Sciatic nerve (tissue), 2 donors: ENCODE results near the gene ADAMTSL5. TPM values are rescaled to one million over a fixed set of nuclear protein-coding genes. Genes with fewer than 3 reads are reported as not detected.
"Not testable (repeated sequence)": the region's sequence is repeated elsewhere in the genome, so short reads cannot be mapped to it uniquely, and the experiment has no call there.

ENCODE experiments used
- ATAC-seq: fragments of 200-7000 bp; cut with Tn5 transposase; one replicate; pipeline ENCODE4 v1.9.1; 2020; ENCODE audit warnings: mild to moderate bottlenecking, moderate library complexity
- DNase-seq: peaks from one replicate; pipeline ENCODE4 v3.0.0-alpha.2; 2020; ENCODE audit warnings: low spot score
- intact Hi-C: fragments of 100-400 bp; cut with DNase I; formaldehyde crosslinking; loops from one replicate; pipeline ENCODE4 v1.14.2; 2022
- total RNA-seq: library from RNA; stranded (reverse); fragmentation: NEBNext Ultra II Directional; extraction: Animal tissue kit (Norgen Biotek cat#: 25700); gene quantifications from one replicate; pipeline ENCODE4 v1.2.1, GENCODE V29; 2021
- donor health status: DM: no; HTN: no; CAD: no.
- donor health status: DM: no; HTN: no; CAD: no.

The ADAMTSL5 gene
- total RNA-seq, 1 donor from 2014 or later, result 48.3 TPM

- ATAC-seq (no peak), DNase-seq (no peak)
- intact Hi-C loops, result no loop called here
Measured at GRCh38 chr19:1532003-1532402, 19.2 kb upstream of the ADAMTSL5 start.

DNA sequence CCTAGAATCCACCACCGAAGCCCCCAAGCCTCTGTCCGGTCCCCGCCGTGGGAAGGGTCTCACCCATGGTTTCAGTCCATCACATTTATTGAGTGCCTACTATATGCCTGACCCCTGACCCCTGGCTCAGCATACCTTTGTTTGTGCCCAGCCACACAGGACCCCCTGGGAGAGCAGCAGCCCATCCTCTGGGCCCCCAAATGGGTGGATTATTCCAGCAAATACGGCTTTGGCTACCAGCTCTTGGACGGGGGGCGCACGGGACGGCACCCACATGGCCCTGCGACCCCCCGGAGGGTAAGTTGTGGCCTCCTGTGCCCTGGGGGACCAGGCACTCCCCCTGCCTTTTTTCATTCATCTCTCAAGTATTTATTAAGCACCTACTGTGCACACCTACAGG, 18.8 kb upstream of the ADAMTSL5 start:
- no peak for DNase-seq
- intact Hi-C loops, result no loop called here
- no peak for ATAC-seq

DNA sequence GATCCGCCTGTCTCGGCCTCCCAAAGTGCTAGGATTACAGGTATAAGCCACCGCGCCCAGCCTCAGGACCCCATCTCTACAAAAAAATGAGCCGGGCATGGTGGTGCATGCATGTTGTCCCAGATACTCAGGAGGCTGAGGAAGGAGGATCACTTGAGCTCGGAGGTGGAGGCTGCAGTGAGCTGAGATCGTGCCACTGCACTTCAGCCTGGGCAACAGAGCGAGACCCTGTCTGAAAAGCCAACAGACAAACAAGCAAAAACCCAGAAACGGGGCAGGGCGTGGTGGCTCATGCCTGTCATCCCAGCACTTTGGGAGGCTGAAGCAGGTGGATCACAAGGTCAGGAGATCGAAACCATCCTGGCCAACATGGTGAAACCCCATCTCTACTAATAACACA, 18.0 kb upstream of the ADAMTSL5 start:
- ATAC-seq, DNase-seq, intact Hi-C loops: not testable (repeated sequence)

DNA sequence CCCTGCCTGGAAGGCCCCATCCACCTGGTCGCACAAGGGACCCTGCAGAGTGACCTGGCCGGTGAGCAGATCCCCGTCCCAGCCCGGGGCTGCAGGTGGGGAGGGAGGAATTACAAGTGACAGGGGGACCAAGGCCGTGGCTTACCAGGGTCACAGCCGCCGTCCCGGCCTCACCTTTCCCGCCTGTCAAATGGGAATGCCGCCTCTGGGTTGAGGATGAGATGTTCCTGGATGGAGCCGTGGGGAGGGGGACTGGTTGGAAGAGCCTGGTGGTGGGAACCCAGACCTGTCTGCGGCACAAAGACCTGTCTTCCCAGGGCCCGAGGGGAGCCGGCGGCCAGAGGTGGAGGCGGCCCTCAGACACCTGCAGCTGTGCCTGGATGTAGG, 16.6 kb upstream of the ADAMTSL5 start:
- no peak for ATAC-seq
- DNase-seq, result no peak

DNA sequence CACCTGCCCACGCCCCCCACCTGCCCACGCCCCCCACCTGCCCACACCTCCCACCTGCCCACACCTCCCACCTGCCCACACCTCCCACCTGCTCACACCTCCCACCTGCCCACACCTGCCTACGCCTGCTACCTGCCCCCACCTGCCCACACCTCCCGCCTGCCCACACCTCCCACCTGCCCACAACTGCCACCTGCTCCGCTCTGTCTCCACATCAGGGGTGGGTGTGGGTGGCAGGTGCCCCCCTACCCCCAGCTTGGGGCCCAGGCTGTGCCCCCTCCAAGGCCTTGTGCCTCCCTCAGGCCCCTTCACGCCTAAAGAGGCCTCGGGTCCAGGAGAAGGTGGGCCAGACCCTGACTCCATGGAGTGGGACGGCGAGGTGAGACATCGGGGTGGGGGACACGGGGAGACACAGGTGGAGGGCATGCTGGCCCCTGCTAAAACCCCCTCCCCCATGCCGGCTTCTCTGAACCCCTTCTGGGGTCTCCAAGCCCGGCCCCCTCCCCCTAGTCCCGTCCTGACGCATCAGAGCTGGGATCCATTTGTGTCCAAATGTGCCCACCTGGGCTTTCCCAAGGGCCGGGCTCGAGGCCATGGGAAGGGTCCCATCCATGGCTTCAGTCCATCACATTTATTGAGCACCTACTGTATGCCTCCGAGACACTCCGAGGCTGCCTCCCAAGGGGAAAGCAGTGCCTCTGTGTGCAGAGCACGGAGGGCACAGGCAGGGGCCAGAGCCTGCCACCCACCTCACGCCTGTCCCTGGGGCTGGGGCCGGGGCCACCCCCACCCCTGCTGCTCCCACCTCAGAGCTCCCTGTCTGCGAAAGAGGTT, 16.0 kb upstream of the ADAMTSL5 start:
- ATAC-seq (no peak), DNase-seq (no peak)
- intact Hi-C loops, result no loop called here

More for the DNA sequence above, 16.6 kb upstream of the ADAMTSL5 start:
- intact Hi-C loops, result no loop called here

DNA sequence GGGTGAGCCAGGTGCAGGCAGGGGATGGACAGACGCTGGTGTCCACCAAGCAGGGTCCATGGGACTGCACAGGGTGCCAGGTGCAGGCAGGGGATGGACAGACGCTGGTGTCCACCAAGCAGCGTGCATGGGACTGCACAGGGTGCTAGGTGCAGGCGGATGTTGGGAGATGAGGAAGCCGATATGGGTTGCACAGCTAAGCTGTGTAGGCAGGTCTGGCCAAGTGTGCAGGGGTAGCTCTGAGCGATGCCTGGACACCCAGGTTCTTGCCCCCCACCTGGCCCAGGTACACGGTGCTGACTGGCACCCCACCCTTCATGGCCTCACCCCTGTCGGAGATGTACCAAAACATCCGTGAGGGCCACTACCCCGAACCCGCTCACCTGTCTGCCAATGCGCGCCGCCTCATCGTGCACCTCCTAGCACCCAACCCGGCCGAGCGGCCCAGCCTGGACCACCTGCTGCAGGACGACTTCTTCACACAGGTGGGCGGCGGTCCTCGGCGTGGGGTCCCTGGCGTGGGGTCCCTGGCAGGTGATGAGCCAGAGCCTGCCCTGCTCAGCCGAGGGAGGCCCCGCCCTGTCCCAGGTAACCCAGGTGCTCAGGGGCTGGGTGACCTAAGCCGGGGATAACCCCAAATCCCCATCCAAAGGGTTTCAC, 15.0 kb upstream of the ADAMTSL5 start:
- intact Hi-C loops, result no loop called here
- no peak for ATAC-seq
- DNase-seq, result no peak

- no peak for DNase-seq
- no peak for ATAC-seq
- intact Hi-C loops, result no loop called here
Measured at GRCh38 chr19:1526979-1527649, 14.3 kb upstream of the ADAMTSL5 start.

DNA sequence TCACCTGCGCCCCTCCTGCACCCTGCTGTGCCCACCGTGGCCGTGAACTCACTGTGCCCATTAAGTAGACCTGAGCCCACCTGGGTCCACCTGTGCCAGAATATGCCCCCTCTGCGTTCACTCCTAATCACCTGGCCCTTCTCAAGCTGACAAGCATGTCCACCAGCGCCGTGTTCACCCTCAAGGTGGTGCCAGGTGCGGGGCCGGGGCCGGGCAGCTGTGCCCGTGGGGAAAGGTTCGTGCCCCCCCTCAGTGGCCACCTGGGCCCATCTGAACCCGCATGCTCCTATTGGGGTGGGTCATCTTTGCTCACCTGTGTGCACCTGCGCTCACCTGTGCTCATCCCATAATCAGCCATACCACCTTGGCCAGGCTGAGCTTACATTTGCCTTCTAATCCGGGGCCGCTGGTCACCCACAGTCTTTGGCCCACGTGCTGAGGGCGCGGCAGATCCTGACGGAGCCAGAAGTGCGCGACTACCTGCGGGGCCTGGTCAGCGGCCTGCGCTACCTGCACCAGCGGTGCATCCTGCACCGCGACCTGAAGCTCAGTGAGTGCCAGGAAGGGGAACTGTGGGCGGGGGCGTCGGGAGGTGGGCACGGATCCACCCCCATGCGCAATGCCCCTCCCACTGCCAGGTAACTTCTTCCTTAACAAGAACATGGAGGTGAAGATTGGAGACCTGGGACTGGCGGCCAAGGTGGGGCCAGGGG, 13.4 kb upstream of the ADAMTSL5 start:
- intact Hi-C loops, result no loop called here
- DNase-seq (no peak), ATAC-seq (no peak)

- no peak for DNase-seq
- ATAC-seq, result no peak
- intact Hi-C loops, result no loop called here
Measured at GRCh38 chr19:1525343-1525742, 12.5 kb upstream of the ADAMTSL5 start.

- DNase-seq (no peak), ATAC-seq (no peak)
- intact Hi-C loops, result no loop called here
Measured at GRCh38 chr19:1524972-1525325, 12.1 kb upstream of the ADAMTSL5 start.

- DNase-seq (no peak), ATAC-seq (no peak)
- intact Hi-C loops, result no loop called here
Measured at GRCh38 chr19:1524287-1524971, 11.6 kb upstream of the ADAMTSL5 start.

GRCh38 chr19:1523412-1524286, 10.8 kb upstream of the ADAMTSL5 start, which contains the start of gene PLK5:
PLK5 (plus strand) TSS chr19:1524077; CDS start chr19:1526997, 2,920 bp downstream.
- DNase-seq (no peak), ATAC-seq (no peak)
- intact Hi-C loops, result no loop called here

GRCh38 chr19:1522838-1523237, 10.0 kb upstream of the ADAMTSL5 start:
- intact Hi-C loops, result no loop called here

GRCh38 chr19:1522061-1522460, 9.2 kb upstream of the ADAMTSL5 start:
- DNase-seq, result no peak
- intact Hi-C loops, result no loop called here
- no peak for ATAC-seq

More at GRCh38 chr19:1522838-1523237, 10.0 kb upstream of the ADAMTSL5 start:
- DNase-seq (no peak), ATAC-seq (no peak)

GRCh38 chr19:1521636-1522035, 8.8 kb upstream of the ADAMTSL5 start:
- intact Hi-C loops, result no loop called here
- DNase-seq (no peak), ATAC-seq (peak; percentile 16)

DNA sequence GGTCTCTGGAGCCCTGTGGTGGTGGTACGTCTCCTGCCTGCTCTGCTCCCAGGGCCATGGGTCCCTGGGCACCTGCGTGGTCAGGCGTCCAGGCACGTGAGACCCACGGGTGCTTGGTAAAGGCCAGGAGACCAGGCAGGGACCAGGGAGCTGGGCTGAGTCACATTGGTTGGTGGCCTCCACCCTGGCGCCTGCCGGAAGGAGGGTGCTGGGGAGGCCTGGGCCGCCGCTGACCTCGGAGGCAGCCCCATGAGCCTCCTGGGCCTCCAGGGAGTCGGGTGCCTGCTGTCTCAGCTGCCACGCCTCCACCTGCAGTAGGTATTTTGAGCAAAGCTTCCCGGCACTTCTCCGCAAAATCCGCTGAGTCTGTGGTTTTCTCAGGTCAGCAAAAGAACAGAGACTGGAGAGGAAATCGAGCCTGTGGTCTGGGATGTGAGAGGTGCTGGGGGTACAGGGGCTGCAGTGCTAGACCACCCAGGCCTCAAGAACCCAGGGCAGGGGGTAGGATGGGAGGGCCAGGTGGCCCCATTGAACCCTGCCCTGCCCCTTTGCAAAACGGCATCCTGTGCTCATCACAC, 7.5 kb upstream of the ADAMTSL5 start:
- DNase-seq, result no peak
- intact Hi-C loops, result no loop called here

DNA sequence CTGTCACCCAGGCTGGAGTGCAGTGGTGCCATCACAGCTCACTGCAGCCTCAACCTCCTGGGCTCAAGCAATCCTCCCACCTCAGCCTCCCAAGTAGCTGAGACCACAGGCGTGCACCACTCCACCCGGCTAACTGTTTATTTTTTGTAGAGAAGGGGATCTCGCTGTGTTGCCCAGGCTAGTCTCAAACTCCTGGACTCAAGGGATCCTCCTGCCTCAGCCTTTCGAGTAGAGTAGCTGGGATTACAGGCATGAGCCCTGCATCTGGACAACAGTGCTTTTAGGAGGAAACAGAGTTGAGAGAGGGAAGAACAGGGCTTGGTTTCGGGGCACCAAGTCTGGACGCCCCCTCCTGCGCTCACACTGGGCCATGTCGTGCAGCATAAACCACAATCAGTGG, 7.0 kb upstream of the ADAMTSL5 start:
- DNase-seq, ATAC-seq, intact Hi-C loops: not testable (repeated sequence)

More for the DNA sequence above, 7.5 kb upstream of the ADAMTSL5 start:
- no peak for ATAC-seq
